GM12878 (cell line): ENCODE results near the gene DIP2C. TPM values are rescaled to one million over a fixed set of nuclear protein-coding genes. Genes with fewer than 3 reads are reported as not detected.

Experiments used
- ATAC-seq: fragments of 200-7000 bp; cut with Tn5 transposase; 3 replicates; pipeline ENCODE4 v1.9.1; 2020; ENCODE audit warnings: mild to moderate bottlenecking, moderate library complexity
- BruUV-seq: library from RNA; stranded (reverse); fragments of 400-500 nt; replicated peaks from 2 replicates; lab custom pipeline; 2021; lab: Mats Ljungman, UMichigan
- CTCF ChIA-PET: fragments of 300-600 bp; sonication (Branson Sonifier 250); formaldehyde crosslinking; extraction: SDS; loops from one replicate; lab custom pipeline; 2021; ENCODE audit warnings: inconsistent platforms; lab: Yijun Ruan, JAX
- POLR2A ChIA-PET: fragments of 350-600 bp; formaldehyde crosslinking; extraction: SDS; loops from one replicate; lab custom pipeline; 2021; ENCODE audit warnings: inconsistent platforms; lab: Charles Lee
- RAD21 ChIA-PET: fragments of 300-600 bp; sonication (Branson Sonifier 250); formaldehyde crosslinking; loops from one replicate; lab custom pipeline; 2023; ENCODE audit warnings: antibody characterized with exemption; ENCODE audit not compliant: unreplicated experiment; lab: Charles Lee
- SMC1A ChIA-PET: fragments of 300-600 bp; sonication (Branson Sonifier 250); formaldehyde crosslinking; loops from one replicate; lab custom pipeline; 2023; ENCODE audit not compliant: unreplicated experiment, uncharacterized antibody; lab: Charles Lee
- DNase-seq: peaks from one replicate; pipeline ENCODE4 v3.0.0-alpha.2; 2011; ENCODE audit warnings: low read depth, low spot score
- FAIRE-seq: peaks from 3 replicates; lab custom pipeline; 2011; peaks lifted over from hg19 to GRCh38; lab: Jason Lieb, UNC
- H2AFZ ChIP-seq: 2 replicates; pipeline ENCODE4 v1.6.0; 2011; ENCODE audit warnings: low read depth, low read length, control low read depth; ENCODE audit not compliant: control insufficient read depth
- H3K27ac ChIP-seq: 2 replicates; pipeline ENCODE4 v1.5.1; 2011; ENCODE audit warnings: control low read depth; ENCODE audit not compliant: control insufficient read depth, insufficient read depth
- H3K27me3 ChIP-seq, 2 experiments: replicated peaks in 1 of 2; 2 replicates each; pipeline versions ENCODE4 v1.6.0 to v1.6.1; 2011; ENCODE audit warnings: low read length in 1 of 2; ENCODE audit not compliant: control insufficient read depth in 2 of 2, insufficient read depth in 2 of 2
- H3K36me3 ChIP-seq, 2 experiments: 2 replicates each; pipeline ENCODE4 v1.5.1; 2011; ENCODE audit warnings: low read length in 1 of 2; ENCODE audit not compliant: control insufficient read depth in 2 of 2, insufficient read depth in 2 of 2
- H3K4me1 ChIP-seq: 2 replicates; pipeline ENCODE4 v1.6.1; 2011; ENCODE audit warnings: mild to moderate bottlenecking, low read length, moderate library complexity, mixed read lengths; ENCODE audit not compliant: control insufficient read depth, insufficient read depth
- H3K4me2 ChIP-seq: 2 replicates; pipeline ENCODE4 v1.6.0; 2011; ENCODE audit warnings: control low read depth; ENCODE audit not compliant: control insufficient read depth, insufficient read depth
- H3K4me3 ChIP-seq: fragments of 200-600 bp; sonication (generic); 2 replicates; pipeline ENCODE4 v1.5.1; 2016
- H3K79me2 ChIP-seq: 2 replicates; pipeline ENCODE4 v1.6.0; 2011; ENCODE audit warnings: low read length; ENCODE audit not compliant: control insufficient read depth, insufficient read depth
- H3K9ac ChIP-seq: 2 replicates; pipeline ENCODE4 v1.8.0; 2011; ENCODE audit warnings: low read length, control low read depth, mixed read lengths; ENCODE audit not compliant: control insufficient read depth, insufficient read depth
- H3K9me3 ChIP-seq: replicated peaks from 3 replicates; pipeline ENCODE4 v1.5.1; 2011; ENCODE audit warnings: mild to moderate bottlenecking, low read length; ENCODE audit not compliant: control insufficient read depth, insufficient read depth
- H4K20me1 ChIP-seq: 2 replicates; pipeline ENCODE4 v1.6.0; 2011; ENCODE audit not compliant: control insufficient read depth, insufficient read depth
- CHD2 ChIP-seq: IDR thresholded peaks from 2 replicates; pipeline ENCODE4 v1.6.1; 2011; ENCODE audit warnings: low read depth, low read length, improper control_type of control experiment, borderline replicate concordance
- GABPA ChIP-seq: IDR thresholded peaks from 2 replicates; pipeline ENCODE4 v1.6.1; 2014; ENCODE audit warnings: antibody characterized with exemption, low read depth, mild to moderate bottlenecking, inconsistent platforms
- MXI1 ChIP-seq: fragments of 150-350 bp; IDR thresholded peaks from 2 replicates; pipeline ENCODE4 v1.6.1; 2011; ENCODE audit warnings: low read depth, mild to moderate bottlenecking, inconsistent platforms, low read length, improper control_type of control experiment
- MYC ChIP-seq: IDR thresholded peaks from 2 replicates; pipeline ENCODE4 v1.6.1; 2011; ENCODE audit warnings: mild to moderate bottlenecking, low read length, moderate library complexity, inconsistent platforms; ENCODE audit not compliant: insufficient read depth, insufficient replicate concordance, insufficient read length, severe bottlenecking
- SMARCA5 ChIP-seq: fragments of 450-650 bp; IDR thresholded peaks from 2 replicates; pipeline ENCODE4 v1.6.1; 2017; ENCODE audit warnings: mild to moderate bottlenecking
- STAT3 ChIP-seq: IDR thresholded peaks from 2 replicates; pipeline ENCODE4 v1.6.1; 2011; ENCODE audit warnings: low read depth, low read length, improper control_type of control experiment
- WGBS: methylation state at CpG from one replicate; pipeline ENCODE4 v1.1.6; 2016; ENCODE audit warnings: low lambda C conversion rate; ENCODE audit not compliant: insufficient replicate concordance, insufficient coverage; ENCODE audit errors: missing lambda C conversion rate; 5-methylcytosine and 5-hydroxymethylcytosine counted together
- in situ Hi-C: fragments of 300-500 bp; cut with MboI; formaldehyde crosslinking; loops from 9 replicates; pipeline ENCODE4 v1.14.3; 2018; ENCODE audit warnings: mixed read lengths
- intact Hi-C: fragments of 100-400 bp; cut with micrococcal nuclease; formaldehyde crosslinking; loops from one replicate; pipeline ENCODE4 v1.14.2; 2022; ENCODE audit not compliant: unreplicated experiment
- polyA plus RNA-seq, 11 experiments: library from polyadenylated mRNA; depleted of rRNA in 4 of 11; unstranded in 6 of 11; stranded (reverse) in 5 of 11; fragments of >200 nt; fragmentation: Nextera tagmentation in 4 of 11; fragmentation: Illumina TruSeq in 1 of 11; extraction: Ambion mirVana in 4 of 11; extraction: Trizol in 1 of 11; gene quantifications; 1 replicate in 1 of 11; 2 replicates in 10 of 11; pipeline versions ENCODE4 v1.2.1 to v1.2.3, GENCODE V29; 2011 to 2016; ENCODE audit warnings: inconsistent platforms in 2 of 11, missing spikeins in 2 of 11, low read depth in 1 of 11
- total RNA-seq, 4 experiments: library from RNA; depleted of rRNA in 3 of 4; stranded (reverse); fragments of >200 nt in 3 of 4; fragmentation: Illumina TruSeq in 1 of 4; extraction: Trizol in 1 of 4; gene quantifications; 2 replicates each; pipeline versions ENCODE4 v1.2.1 to v1.2.3, GENCODE V29; 2013 to 2021
- TF ChIP-seq, protein P1 (sequence below): IDR thresholded peaks from 2 replicates; pipeline ENCODE4 v1.6.1; 2012; ENCODE audit warnings: improper control_type of control experiment, low read depth, low read length; ENCODE audit not compliant: insufficient replicate concordance
- TF ChIP-seq, protein P2 (sequence below): IDR thresholded peaks from 2 replicates; pipeline ENCODE4 v1.6.1; 2012; ENCODE audit warnings: low read depth, low read length, improper control_type of control experiment
- TF ChIP-seq, protein P3 (sequence below): fragments of 450-650 bp; IDR thresholded peaks from 2 replicates; pipeline ENCODE4 v1.6.1; 2017; ENCODE audit warnings: mild to moderate bottlenecking
- TF ChIP-seq, protein P4 (sequence below): fragments of 450-650 bp; formaldehyde crosslinking; IDR thresholded peaks from 2 replicates; pipeline ENCODE4 v1.5.0; 2022; ENCODE audit warnings: mild to moderate bottlenecking, missing genetic modification characterization

Gene DIP2C
- total and polyA plus RNA-seq, 10 of the 15 experiments (the other 5 are each of a cell fraction or from before 2014, with no cell fraction given): 0.01 to 0.10 (median 0.06) TPM

DNA sequence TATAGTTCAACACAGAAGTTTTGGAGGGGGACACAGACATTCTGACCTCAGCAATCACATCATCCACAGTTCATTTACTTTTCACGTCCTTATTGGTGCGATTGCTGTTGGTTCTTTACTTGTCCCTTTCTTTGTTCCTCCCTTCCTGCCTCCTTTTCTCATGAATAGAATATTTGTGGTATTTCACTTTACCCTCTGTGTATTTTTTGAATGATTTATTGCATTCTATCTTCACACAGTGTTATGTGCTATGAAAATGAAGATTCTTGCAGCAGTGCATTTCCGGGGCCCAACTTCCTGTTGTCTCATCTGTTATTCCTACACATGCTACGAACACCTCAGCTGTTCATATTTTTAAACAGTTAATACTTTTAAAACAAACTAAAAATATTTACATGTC lies 374.6 kb downstream of the DIP2C start (continued):
- TF ChIP-seq, protein P1, sequence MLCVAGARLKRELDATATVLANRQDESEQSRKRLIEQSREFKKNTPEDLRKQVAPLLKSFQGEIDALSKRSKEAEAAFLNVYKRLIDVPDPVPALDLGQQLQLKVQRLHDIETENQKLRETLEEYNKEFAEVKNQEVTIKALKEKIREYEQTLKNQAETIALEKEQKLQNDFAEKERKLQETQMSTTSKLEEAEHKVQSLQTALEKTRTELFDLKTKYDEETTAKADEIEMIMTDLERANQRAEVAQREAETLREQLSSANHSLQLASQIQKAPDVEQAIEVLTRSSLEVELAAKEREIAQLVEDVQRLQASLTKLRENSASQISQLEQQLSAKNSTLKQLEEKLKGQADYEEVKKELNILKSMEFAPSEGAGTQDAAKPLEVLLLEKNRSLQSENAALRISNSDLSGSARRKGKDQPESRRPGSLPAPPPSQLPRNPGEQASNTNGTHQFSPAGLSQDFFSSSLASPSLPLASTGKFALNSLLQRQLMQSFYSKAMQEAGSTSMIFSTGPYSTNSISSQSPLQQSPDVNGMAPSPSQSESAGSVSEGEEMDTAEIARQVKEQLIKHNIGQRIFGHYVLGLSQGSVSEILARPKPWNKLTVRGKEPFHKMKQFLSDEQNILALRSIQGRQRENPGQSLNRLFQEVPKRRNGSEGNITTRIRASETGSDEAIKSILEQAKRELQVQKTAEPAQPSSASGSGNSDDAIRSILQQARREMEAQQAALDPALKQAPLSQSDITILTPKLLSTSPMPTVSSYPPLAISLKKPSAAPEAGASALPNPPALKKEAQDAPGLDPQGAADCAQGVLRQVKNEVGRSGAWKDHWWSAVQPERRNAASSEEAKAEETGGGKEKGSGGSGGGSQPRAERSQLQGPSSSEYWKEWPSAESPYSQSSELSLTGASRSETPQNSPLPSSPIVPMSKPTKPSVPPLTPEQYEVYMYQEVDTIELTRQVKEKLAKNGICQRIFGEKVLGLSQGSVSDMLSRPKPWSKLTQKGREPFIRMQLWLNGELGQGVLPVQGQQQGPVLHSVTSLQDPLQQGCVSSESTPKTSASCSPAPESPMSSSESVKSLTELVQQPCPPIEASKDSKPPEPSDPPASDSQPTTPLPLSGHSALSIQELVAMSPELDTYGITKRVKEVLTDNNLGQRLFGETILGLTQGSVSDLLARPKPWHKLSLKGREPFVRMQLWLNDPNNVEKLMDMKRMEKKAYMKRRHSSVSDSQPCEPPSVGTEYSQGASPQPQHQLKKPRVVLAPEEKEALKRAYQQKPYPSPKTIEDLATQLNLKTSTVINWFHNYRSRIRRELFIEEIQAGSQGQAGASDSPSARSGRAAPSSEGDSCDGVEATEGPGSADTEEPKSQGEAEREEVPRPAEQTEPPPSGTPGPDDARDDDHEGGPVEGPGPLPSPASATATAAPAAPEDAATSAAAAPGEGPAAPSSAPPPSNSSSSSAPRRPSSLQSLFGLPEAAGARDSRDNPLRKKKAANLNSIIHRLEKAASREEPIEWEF: no peak

DNA sequence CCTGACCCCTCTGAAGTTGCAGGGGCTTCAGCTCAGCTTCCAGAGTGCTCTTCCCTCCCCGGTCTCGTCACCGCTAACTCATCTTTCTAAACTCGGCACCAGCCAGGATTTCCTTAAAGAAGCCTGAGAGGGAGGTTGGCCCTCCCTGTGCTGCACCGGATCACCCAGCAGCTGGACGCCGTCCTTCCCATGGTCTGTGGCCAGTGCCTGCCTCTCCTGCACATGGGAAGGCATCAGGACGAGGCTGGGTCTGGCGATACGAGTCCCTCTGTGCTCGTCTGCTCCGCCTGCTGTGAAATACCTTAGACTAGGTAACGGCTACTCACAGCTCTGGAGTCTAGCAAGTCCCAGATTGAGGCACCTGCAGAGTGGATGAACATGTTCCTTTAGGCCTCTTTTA lies 375.1 kb downstream of the DIP2C start:
- Histone ChIP-seq H3K4me1 (peaks cover 11% of the 10 kb centered on the region), H3K79me2 (no peaks in the 10 kb centered on the region), H3K9me3 (no peaks in the 10 kb centered on the region), H3K36me3 (no peaks in the 10 kb centered on the region), H2AFZ (no peak overlapping the region), H3K9ac (no peak overlapping the region), H3K4me3 (no peak overlapping the region), H4K20me1 (no peaks in the 10 kb centered on the region), H3K4me2 (no peak overlapping the region), H3K27me3 (no peaks in the 10 kb centered on the region; a peak in 1 of 4 replicates), H3K27ac (no peak overlapping the region)
- TF ChIP-seq SMARCA5 (no peak), MXI1 (no peak), CHD2 (no peak), MYC (no peak), STAT3 (no peak), GABPA (no peak)
- TF ChIP-seq, protein P2, sequence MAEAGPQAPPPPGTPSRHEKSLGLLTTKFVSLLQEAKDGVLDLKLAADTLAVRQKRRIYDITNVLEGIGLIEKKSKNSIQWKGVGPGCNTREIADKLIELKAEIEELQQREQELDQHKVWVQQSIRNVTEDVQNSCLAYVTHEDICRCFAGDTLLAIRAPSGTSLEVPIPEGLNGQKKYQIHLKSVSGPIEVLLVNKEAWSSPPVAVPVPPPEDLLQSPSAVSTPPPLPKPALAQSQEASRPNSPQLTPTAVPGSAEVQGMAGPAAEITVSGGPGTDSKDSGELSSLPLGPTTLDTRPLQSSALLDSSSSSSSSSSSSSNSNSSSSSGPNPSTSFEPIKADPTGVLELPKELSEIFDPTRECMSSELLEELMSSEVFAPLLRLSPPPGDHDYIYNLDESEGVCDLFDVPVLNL: no peak
- TF ChIP-seq, protein P3, sequence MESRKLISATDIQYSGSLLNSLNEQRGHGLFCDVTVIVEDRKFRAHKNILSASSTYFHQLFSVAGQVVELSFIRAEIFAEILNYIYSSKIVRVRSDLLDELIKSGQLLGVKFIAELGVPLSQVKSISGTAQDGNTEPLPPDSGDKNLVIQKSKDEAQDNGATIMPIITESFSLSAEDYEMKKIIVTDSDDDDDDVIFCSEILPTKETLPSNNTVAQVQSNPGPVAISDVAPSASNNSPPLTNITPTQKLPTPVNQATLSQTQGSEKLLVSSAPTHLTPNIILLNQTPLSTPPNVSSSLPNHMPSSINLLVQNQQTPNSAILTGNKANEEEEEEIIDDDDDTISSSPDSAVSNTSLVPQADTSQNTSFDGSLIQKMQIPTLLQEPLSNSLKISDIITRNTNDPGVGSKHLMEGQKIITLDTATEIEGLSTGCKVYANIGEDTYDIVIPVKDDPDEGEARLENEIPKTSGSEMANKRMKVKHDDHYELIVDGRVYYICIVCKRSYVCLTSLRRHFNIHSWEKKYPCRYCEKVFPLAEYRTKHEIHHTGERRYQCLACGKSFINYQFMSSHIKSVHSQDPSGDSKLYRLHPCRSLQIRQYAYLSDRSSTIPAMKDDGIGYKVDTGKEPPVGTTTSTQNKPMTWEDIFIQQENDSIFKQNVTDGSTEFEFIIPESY: no peak
- TF ChIP-seq, protein P4, sequence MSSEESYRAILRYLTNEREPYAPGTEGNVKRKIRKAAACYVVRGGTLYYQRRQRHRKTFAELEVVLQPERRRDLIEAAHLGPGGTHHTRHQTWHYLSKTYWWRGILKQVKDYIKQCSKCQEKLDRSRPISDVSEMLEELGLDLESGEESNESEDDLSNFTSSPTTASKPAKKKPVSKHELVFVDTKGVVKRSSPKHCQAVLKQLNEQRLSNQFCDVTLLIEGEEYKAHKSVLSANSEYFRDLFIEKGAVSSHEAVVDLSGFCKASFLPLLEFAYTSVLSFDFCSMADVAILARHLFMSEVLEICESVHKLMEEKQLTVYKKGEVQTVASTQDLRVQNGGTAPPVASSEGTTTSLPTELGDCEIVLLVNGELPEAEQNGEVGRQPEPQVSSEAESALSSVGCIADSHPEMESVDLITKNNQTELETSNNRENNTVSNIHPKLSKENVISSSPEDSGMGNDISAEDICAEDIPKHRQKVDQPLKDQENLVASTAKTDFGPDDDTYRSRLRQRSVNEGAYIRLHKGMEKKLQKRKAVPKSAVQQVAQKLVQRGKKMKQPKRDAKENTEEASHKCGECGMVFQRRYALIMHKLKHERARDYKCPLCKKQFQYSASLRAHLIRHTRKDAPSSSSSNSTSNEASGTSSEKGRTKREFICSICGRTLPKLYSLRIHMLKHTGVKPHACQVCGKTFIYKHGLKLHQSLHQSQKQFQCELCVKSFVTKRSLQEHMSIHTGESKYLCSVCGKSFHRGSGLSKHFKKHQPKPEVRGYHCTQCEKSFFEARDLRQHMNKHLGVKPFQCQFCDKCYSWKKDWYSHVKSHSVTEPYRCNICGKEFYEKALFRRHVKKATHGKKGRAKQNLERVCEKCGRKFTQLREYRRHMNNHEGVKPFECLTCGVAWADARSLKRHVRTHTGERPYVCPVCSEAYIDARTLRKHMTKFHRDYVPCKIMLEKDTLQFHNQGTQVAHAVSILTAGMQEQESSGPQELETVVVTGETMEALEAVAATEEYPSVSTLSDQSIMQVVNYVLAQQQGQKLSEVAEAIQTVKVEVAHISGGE (CRISPR knock-in tag): no peak
- ChIA-PET RAD21 (no interaction called here), POLR2A (no interaction called here), SMC1A (no interaction called here), CTCF (no interaction called here)
- no peak for FAIRE-seq
- no TSS peak for BruUV-seq
- intact Hi-C loops: no loop called here
- WGBS: 90% methylated on average over 13 of the region's 13 CpGs
- in situ Hi-C loops: no loop called here
- DNase-seq: no peak
- no peak for ATAC-seq
